OCI-LY1 (cell line): ENCODE results near the gene TSC1.

Experiments
- CTCF ChIP-seq: fragments of 200-600 bp; sonication (generic), shearing (Covaris generic); IDR thresholded peaks from 2 replicates; pipeline ENCODE4 v1.5.1; 2017; ENCODE audit warnings: mild to moderate bottlenecking, antibody characterized with exemption, low read length, moderate library complexity, mixed read lengths
- EZH2 ChIP-seq: fragments of 200-600 bp; sonication (generic), shearing (Covaris generic); IDR thresholded peaks from 2 replicates; pipeline ENCODE4 v1.8.0; 2017; ENCODE audit warnings: borderline replicate concordance, mixed run types, mild to moderate bottlenecking, antibody characterized with exemption, low read length, moderate library complexity, mixed read lengths

DNA sequence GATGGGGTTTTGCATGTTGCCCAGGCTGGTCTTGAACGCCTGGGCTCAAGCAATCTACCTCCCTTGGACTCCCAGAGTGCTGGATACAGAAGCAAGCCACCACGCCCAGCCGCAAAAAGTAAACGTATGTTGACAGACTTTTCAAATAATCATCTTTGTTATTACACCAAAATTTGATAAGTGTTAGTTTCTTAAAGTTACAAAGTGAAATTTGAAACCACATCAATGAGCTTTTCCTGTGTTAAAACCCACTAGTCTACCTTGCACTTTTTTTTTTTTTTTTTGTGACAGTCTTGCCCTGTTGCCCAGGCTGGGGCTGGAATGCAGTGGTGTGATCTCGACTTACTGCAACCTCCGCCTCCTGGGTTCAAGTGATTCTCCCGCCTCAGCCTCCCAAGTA is 35.8 kb downstream of the TSC1 start:
- TF ChIP-seq CTCF (no peak), EZH2 (no peak)
